PC-3 (cell line): Measurements from ENCODE around the gene ZNF804A.

Source experiments
- EZH2 ChIP-seq: fragments of 300-600 bp; sonication (generic); IDR thresholded peaks from one replicate; pipeline ENCODE4 v1.6.1; 2017; ENCODE audit warnings: antibody characterized with exemption, mild to moderate bottlenecking, low read length; ENCODE audit not compliant: unreplicated experiment
- EZH2phosphoT487 ChIP-seq: fragments of 300-600 bp; sonication (generic); IDR thresholded peaks from 2 replicates; pipeline ENCODE4 v1.6.1; 2018; ENCODE audit warnings: mild to moderate bottlenecking, antibody characterized with exemption, low read length, borderline replicate concordance
- TF ChIP-seq, protein P1 (sequence below): fragments of 300-600 bp; sonication (generic); conservative IDR thresholded peaks from 2 replicates; pipeline ENCODE4 v1.5.1; 2017; ENCODE audit warnings: antibody characterized with exemption, low read depth, mild to moderate bottlenecking, low read length

- TF ChIP-seq, protein P1, sequence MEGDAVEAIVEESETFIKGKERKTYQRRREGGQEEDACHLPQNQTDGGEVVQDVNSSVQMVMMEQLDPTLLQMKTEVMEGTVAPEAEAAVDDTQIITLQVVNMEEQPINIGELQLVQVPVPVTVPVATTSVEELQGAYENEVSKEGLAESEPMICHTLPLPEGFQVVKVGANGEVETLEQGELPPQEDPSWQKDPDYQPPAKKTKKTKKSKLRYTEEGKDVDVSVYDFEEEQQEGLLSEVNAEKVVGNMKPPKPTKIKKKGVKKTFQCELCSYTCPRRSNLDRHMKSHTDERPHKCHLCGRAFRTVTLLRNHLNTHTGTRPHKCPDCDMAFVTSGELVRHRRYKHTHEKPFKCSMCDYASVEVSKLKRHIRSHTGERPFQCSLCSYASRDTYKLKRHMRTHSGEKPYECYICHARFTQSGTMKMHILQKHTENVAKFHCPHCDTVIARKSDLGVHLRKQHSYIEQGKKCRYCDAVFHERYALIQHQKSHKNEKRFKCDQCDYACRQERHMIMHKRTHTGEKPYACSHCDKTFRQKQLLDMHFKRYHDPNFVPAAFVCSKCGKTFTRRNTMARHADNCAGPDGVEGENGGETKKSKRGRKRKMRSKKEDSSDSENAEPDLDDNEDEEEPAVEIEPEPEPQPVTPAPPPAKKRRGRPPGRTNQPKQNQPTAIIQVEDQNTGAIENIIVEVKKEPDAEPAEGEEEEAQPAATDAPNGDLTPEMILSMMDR, result no peak
- TF ChIP-seq EZH2 (no peak), EZH2phosphoT487 (no peak)
These were observed 39.4 kb upstream of the ZNF804A start for GRCh38 chr2:184558713-184559464.
